M059J (cell line): ENCODE data around the gene DYNC1I1. TPM values are rescaled to one million over a fixed set of nuclear protein-coding genes. Genes with fewer than 3 reads are reported as not detected.
A peak's percentile ranks its signal among the peaks of the same experiment; 100 is the strongest.

Source experiments
- DNase-seq: peaks from one replicate; pipeline ENCODE4 v3.0.0-alpha.2; 2012; ENCODE audit warnings: low read depth
- total RNA-seq: library from RNA; depleted of rRNA; stranded (reverse); fragments of >200 nt; shearing (Covaris generic); gene quantifications from 2 replicates; pipeline ENCODE4 v1.2.3, GENCODE V29; 2014; rRNA removed

DYNC1I1 gene
- total RNA-seq = 2.4 and 4.4 TPM in 2 replicates

GRCh38 chr7:95772298-95772770 lies at the start of gene DYNC1I1:
TSS of gene DYNC1I1 (plus strand) at chr7:95772554. CDS start at chr7:95804730, 32,176 bp downstream.
- peak; percentile 73 for DNase-seq

DNA sequence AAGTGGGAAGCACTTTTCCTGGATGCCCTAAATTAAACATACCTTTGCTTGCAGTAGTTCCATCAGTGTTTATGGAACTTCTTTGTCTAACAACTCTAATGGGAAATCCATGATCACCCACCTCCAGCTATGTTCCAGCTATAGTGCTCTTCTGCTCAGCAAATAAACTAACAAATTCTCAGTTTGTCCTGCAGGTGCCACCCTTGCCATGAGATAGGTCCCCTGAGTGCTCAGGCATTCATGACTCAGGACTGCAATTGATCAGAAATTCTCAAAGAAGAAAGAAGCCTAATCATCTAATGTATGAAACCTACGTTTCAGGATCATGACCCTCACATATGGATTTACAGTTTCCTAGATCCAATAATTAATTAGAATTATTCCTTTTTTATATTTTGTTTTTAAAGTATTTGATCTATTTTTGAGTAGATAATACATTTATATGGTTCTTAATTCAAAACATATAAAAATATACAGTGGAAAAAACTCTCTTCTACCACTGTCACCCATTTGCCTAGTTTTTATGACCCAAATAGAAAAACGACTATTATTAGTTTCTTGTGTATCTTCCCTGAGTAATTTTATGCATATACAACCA lies 48.7 kb upstream of the DYNC1I1 start:
- DNase-seq = peak; percentile 55

DNA sequence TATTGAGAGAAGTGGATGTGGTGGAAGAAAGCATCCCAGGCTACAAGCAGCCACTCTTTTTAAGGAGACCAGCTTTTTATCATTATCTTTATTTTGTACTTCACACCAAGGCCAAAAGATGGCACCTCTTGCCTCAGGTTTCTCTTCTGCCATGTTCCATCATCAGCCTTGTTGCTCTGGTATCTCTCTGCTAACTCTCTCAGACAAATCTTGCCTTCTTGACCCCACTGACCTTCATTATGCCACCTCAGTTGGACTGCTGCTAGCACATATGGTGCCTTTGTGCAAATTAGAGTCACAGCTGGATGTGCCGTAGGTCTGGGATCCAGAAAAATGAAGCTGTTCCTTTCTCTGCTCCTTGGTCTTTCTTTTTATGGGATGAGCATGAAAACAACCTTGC lies 47.1 kb upstream of the DYNC1I1 start:
- peak; percentile 30 for DNase-seq

- peak; percentile 18 for DNase-seq
These were observed 41.7 kb upstream of the DYNC1I1 start for GRCh38 chr7:95730493-95731280.

- no peak for DNase-seq
These were observed 35.7 kb upstream of the DYNC1I1 start for GRCh38 chr7:95736635-95737034.

DNA sequence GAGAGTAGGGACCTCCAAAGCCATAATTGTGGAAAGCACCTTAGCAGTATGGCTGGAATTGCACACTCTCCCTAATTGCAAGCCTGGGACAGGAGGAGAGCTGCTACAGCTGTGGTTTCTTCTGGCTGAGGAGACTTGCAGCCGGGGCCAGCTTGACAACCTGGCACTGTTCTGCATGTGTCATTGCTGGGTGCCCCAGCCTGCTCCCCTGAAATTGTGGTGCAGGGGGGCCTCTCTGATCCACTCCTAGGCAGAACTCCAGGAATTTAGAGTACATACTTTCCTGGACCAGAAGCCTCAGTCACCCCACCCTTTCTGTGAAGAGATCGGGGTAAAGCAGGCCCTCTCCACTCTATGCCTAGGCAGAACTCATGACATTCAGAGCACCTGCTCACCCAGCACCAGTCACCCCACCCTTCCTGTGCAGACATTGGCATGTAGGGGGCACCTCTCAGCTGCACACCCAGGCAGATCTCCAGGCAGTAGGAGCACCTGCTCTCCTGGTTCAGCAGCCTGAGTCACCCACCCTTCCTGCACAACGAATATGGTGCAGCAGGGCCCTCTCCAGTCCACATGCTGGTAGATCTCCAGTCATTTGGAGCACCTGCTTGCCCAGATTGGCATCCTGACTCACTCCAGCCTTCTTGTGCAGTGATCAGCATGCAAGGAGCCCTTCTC lies 34.4 kb upstream of the DYNC1I1 start:
- no peak for DNase-seq

DNA sequence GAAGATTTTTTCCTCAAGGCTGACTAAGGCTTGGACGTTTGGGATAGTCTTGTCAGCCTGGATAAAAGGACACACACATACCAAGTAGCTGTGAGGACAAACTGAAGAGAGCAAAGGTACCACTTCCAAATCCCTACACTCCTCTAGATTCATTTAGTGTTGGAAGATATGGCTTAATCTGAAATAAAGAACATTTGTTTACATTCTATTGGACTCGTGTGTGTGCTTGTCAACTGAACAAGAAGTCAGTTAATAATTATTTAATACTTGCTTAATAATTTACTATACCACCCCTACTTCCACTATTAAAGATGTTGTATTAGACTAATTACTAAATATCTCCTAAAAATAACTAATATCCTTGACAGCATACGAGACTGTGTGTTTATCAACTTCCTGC lies 23.3 kb upstream of the DYNC1I1 start:
- DNase-seq = no peak

GRCh38 chr7:95749515-95749914 lies 22.8 kb upstream of the DYNC1I1 start:
- no peak for DNase-seq

DNA sequence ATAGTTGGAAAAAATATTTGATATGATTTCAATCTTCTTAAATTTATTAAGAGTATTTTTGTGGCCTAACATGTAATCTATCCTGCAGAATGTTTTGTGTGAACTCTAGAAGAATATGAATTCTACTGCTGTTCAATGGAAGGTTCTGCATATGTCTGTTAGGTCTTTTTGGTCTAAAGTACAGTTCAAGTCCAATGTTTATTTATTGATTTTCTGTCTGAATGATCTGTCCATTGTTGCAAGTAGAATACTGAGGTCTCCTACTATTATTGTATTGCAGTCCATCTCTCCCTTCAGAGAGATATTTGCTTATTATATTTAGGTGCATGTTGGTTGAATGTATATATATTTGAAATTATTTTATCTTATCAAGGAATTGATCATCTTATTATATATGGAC lies 18.9 kb upstream of the DYNC1I1 start:
- DNase-seq = no peak

DNA sequence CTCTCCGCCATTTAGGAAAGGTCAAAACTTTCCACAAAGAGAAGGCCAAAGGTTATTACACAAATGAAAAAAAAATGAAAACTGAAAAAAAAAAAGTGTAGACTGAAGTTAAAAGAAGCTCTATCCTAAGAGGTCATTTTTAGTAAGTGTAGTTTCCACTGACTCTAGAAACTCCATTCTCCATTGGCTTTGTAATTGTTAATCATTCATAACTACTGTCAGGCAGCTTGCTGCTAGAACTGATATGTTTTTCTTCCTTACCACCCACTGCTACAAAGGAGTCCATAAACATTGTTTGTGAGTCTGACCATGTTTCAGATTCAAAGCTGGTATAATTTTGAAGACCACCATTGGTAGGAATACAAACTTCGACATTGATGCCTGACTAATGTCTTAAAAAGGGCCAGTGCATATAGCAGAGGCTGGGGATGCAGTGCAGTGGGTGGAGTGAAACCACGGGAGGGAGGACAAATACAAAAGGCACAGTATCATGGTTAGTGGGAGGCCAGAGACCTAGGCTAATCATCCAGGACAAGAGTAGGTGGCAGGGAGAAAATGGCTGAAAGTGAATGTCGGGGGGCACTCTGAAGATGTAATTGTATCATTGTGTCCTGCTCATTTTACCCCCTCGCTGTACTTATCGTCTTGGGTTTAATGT lies 16.9 kb upstream of the DYNC1I1 start:
- no peak for DNase-seq

- DNase-seq = no peak
These were observed 14.2 kb upstream of the DYNC1I1 start for GRCh38 chr7:95758187-95758586.

- DNase-seq = no peak
These were observed 6.3 kb upstream of the DYNC1I1 start for GRCh38 chr7:95766086-95766485.

GRCh38 chr7:95766657-95767056 lies 5.7 kb upstream of the DYNC1I1 start:
- no peak for DNase-seq

DNA sequence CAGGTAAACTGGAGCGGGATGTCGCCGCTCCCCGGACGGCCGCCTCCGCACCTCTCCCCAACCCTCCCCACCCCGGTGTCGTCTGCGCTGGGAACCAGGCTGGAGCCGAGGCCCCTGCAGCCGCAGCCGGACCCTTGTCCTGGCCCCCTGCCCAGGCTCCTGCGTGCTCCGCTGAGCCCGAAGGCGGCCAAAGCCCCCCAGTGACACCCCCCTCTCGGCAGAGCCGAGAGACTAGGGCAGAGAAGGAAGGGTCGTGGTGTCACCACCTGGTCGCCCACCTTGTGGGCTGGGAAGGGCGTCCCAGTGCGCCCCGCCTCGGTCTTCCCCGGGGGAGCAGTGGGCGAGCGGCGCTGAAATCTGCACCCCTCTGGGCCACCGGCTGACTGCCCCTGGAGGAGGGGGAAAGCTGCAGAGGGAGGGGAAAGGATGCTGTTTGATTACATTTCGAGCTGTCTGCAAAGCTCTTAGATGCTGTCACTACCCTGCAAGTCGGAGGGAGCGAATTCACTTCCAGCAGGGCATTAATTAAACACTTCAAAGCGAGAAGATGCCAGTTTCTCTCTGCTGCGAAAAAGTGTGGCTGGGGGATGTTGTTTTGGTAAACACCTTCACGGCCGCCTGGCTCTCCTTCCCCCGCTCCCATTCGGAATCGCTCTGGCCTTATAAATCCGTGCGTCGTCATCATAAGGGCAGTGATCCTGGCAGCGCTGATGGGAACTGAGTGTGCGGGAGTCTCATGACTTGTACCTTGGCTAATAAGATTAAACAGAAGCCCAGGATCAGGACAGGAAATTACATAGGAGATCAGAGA lies 622 bp downstream of the DYNC1I1 start:
- DNase-seq = peak; percentile 14

DNA sequence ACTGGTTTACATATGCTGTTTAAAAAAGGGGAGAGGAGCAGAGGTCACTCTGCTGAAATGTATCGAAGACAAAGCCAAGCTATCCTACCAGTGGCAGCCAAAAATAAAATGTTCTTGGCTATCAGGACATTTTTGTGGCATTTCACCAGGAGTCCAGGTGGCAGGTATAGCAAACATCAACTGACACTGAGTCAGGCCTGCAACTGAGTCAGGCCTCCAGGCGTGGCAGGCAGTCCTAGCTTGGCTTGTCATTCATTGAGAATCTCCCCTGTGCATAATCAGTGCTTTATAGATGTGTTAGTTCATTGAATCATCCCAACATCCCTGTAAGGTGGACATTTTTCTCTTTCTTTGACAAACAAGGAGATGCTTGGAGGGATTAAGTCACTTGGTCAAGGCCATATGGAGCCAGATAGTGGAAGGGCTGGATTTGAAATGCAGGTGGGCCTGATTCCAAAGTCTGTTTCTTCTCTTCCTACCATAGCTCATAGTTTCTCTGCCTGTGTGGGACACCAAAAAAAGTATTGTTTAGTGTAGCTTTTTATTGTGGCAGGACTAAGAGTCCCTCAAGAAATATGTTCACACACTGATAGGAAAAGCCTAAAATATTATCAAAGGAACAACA lies 4.3 kb downstream of the DYNC1I1 start:
- DNase-seq = no peak

GRCh38 chr7:95777269-95777668 lies 4.9 kb downstream of the DYNC1I1 start:
- no peak for DNase-seq

DNA sequence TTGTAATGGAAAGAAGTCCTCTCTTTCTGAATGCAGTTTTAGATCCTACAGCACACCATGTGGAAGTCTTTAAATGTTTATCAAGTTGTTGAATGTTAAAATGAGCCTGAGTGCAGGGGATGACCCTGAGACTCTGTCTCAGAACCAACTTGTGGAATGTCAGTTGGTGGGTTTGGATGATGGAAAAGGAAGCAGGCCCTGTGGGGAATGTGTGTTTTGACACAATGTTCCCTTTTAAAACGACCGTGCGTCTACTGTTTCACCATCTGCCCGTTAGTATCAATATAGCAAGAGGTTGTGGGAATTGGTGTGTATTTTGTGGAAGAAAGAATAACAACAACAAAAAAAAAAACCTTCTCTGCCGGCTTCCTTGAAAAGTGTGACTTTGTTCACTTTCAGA lies 8.3 kb downstream of the DYNC1I1 start:
- no peak for DNase-seq

GRCh38 chr7:95781961-95782586 lies 9.7 kb downstream of the DYNC1I1 start:
- peak; percentile 13 for DNase-seq

- DNase-seq = no peak
These were observed 12.4 kb downstream of the DYNC1I1 start for GRCh38 chr7:95784796-95785195.

- DNase-seq = no peak
These were observed 15.9 kb downstream of the DYNC1I1 start for GRCh38 chr7:95788258-95788657.
